Activated CD4-positive, alpha-beta T cell treated with anti-CD3 and anti-CD28 coated beads, Interleukin-2, amount 50 U/mL, for 24 hours (primary cell): ENCODE results near the gene LUZP2.

Source experiments
- DNase-seq, 2 donors: peaks; one replicate each; pipeline ENCODE4 v3.0.0-alpha.2; 2020; ENCODE audit warnings: low read depth in 1 of 2, low spot score in 1 of 2

LUZP2 gene

GRCh38 chr11:25066706-25067105, 569.9 kb downstream of the LUZP2 start:
- no peak for DNase-seq

GRCh38 chr11:25068451-25068850, 571.6 kb downstream of the LUZP2 start:
- DNase-seq = no peak

- no peak for DNase-seq
These were observed 597.4 kb downstream of the LUZP2 start for GRCh38 chr11:25094085-25094802.

DNA sequence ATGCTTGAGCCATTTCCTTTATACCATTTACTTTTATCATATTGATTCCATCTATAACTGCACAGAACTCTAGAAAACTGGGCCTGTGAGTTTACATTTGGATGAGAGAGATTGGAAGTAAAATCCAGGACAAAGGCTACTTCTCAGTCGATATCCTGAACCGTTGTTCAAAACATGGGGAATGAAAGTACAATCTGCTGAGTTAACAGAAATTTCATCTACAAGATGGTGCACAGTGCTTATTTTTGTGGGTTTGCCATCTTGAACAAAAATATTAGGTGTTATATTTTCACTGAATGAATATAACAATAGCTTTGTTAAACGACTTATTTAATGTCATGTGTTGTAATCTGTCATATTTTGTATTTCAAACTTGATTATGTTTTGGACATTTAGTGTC, 622.6 kb downstream of the LUZP2 start:
- DNase-seq = no peak
